ENCODE results near the gene STK32B. TPM values are rescaled to one million over a fixed set of nuclear protein-coding genes. Genes with fewer than 3 reads are reported as not detected.
A peak's percentile ranks its signal among the peaks of the same experiment; 100 is the strongest.
"Not testable (repeated sequence)": the region's sequence is repeated elsewhere in the genome, so short reads cannot be mapped to it uniquely, and the experiment has no call there.

The STK32B gene
- polyA plus RNA-seq (2013), result 0.51 and 0.68 TPM in 2 replicates

GRCh38 chr4:5051278-5052203, at the start of gene STK32B:
STK32B (plus strand) TSS chr4:5051480.
- H2AK5ac ChIP-seq (ENCODE audit: low read length), result no peak within 1 kb of the TSS
- no peak within 1 kb of the TSS for H2BK12ac ChIP-seq (ENCODE audit: low read length)
- H4K91ac ChIP-seq (ENCODE audit: low read depth, low read length), result no peak within 1 kb of the TSS
- H4K8ac ChIP-seq (ENCODE audit: low read depth, low read length), result no peak within 1 kb of the TSS
- H3K4me2 ChIP-seq (ENCODE audit: low read length), result peak within 1 kb of the TSS; percentile 58
- H3K27me3 ChIP-seq (ENCODE audit: insufficient read depth, low read length), result peaks cover 25% of the 10 kb centered on the region
- H3K9me3 ChIP-seq (ENCODE audit: insufficient read depth, low read depth, low read length), result no peaks in the 10 kb centered on the region
- H2AFZ ChIP-seq (ENCODE audit: insufficient read depth, low read length, poor library complexity), result peak within 1 kb of the TSS; percentile 17
- H3K18ac ChIP-seq (ENCODE audit: low read length), result no peak within 1 kb of the TSS
- no peaks in the 10 kb centered on the region for H3K79me1 ChIP-seq (ENCODE audit: low read length)
- no peaks in the 10 kb centered on the region for H3K79me2 ChIP-seq (ENCODE audit: control insufficient read depth, insufficient read depth, low read length, poor library complexity)
- H2BK120ac ChIP-seq (ENCODE audit: insufficient read depth, low read length, poor library complexity), result no peak within 1 kb of the TSS
- H3K9ac ChIP-seq (ENCODE audit: low read length), result no peak within 1 kb of the TSS
- H4K12ac ChIP-seq (ENCODE audit: low read depth, low read length), result no peak within 1 kb of the TSS
- H3K4me1 ChIP-seq (ENCODE audit: control insufficient read depth in 1 of 2, insufficient read depth in 2 of 2, low read length in 2 of 2), result peaks cover 7 to 9% of the 10 kb centered on the region in 2 experiments
- no CpG with 5 or more reads among the region's 103 CpGs for WGBS (ENCODE audit: extremely low coverage, insufficient coverage, insufficient read length)
- H3K27ac ChIP-seq (ENCODE audit: low read depth, low read length), result no peak within 1 kb of the TSS
- H3K36me3 ChIP-seq (ENCODE audit: control insufficient read depth in 1 of 2, insufficient read depth in 2 of 2, low read length in 2 of 2), result no peaks in the 10 kb centered on the region
- no peak within 1 kb of the TSS for H3K23ac ChIP-seq (ENCODE audit: low read length)
- no peak within 1 kb of the TSS for H3K4ac ChIP-seq (ENCODE audit: low read depth, low read length)
- H3K4me3 ChIP-seq (ENCODE audit: low read depth, low read length), result peak within 1 kb of the TSS; percentile 65
- DNase-seq, result no peak
- no peak within 1 kb of the TSS for H2BK5ac ChIP-seq (ENCODE audit: low read depth, low read length, poor library complexity)
- no peak within 1 kb of the TSS for H3K14ac ChIP-seq (ENCODE audit: low read length)

- not testable (repeated sequence) for H3K4me1 ChIP-seq (ENCODE audit: control insufficient read depth in 1 of 2, insufficient read depth in 2 of 2, low read length in 2 of 2); DNase-seq
These were observed 49.6 kb upstream of the STK32B start for GRCh38 chr4:5001641-5002040.

GRCh38 chr4:5003372-5003857, 47.9 kb upstream of the STK32B start:
- DNase-seq, result no peak
- H2BK5ac ChIP-seq (ENCODE audit: low read depth, low read length, poor library complexity), result no peak overlapping the region
- H3K9me3 ChIP-seq (ENCODE audit: insufficient read depth, low read depth, low read length), result no peaks in the 10 kb centered on the region
- H3K4ac ChIP-seq (ENCODE audit: low read depth, low read length), result no peak overlapping the region
- H4K12ac ChIP-seq (ENCODE audit: low read depth, low read length), result no peak overlapping the region
- H3K27ac ChIP-seq (ENCODE audit: low read depth, low read length), result no peak overlapping the region
- no peak overlapping the region for H3K4me2 ChIP-seq (ENCODE audit: low read length)
- no peaks in the 10 kb centered on the region for H3K79me2 ChIP-seq (ENCODE audit: control insufficient read depth, insufficient read depth, low read length, poor library complexity)
- H3K23ac ChIP-seq (ENCODE audit: low read length), result no peak overlapping the region
- H4K91ac ChIP-seq (ENCODE audit: low read depth, low read length), result no peak overlapping the region
- no peak overlapping the region for H3K18ac ChIP-seq (ENCODE audit: low read length)
- no CpG with 5 or more reads among the region's 9 CpGs for WGBS (ENCODE audit: extremely low coverage, insufficient coverage, insufficient read length)
- no peaks in the 10 kb centered on the region for H3K4me1 ChIP-seq (ENCODE audit: control insufficient read depth in 1 of 2, insufficient read depth in 2 of 2, low read length in 2 of 2)
- no peak overlapping the region for H2BK120ac ChIP-seq (ENCODE audit: insufficient read depth, low read length, poor library complexity)
- H3K9ac ChIP-seq (ENCODE audit: low read length), result no peak overlapping the region
- no peak overlapping the region for H3K4me3 ChIP-seq (ENCODE audit: low read depth, low read length)
- H3K79me1 ChIP-seq (ENCODE audit: low read length), result no peaks in the 10 kb centered on the region
- no peaks in the 10 kb centered on the region for H3K27me3 ChIP-seq (ENCODE audit: insufficient read depth, low read length)
- no peak overlapping the region for H4K8ac ChIP-seq (ENCODE audit: low read depth, low read length)
- H3K36me3 ChIP-seq (ENCODE audit: control insufficient read depth in 1 of 2, insufficient read depth in 2 of 2, low read length in 2 of 2), result no peaks in the 10 kb centered on the region
- H2AK5ac ChIP-seq (ENCODE audit: low read length), result no peak overlapping the region
- no peak overlapping the region for H2AFZ ChIP-seq (ENCODE audit: insufficient read depth, low read length, poor library complexity)
- no peak overlapping the region for H2BK12ac ChIP-seq (ENCODE audit: low read length)
- H3K14ac ChIP-seq (ENCODE audit: low read length), result no peak overlapping the region

More at GRCh38 chr4:5001641-5002040, 49.6 kb upstream of the STK32B start:
- H3K4me2 ChIP-seq (ENCODE audit: low read length); H3K9me3 ChIP-seq (ENCODE audit: insufficient read depth, low read depth, low read length); H3K36me3 ChIP-seq (ENCODE audit: control insufficient read depth in 1 of 2, insufficient read depth in 2 of 2, low read length in 2 of 2); H3K79me1 ChIP-seq (ENCODE audit: low read length); H3K79me2 ChIP-seq (ENCODE audit: control insufficient read depth, insufficient read depth, low read length, poor library complexity); H3K4me3 ChIP-seq (ENCODE audit: low read depth, low read length); H2BK12ac ChIP-seq (ENCODE audit: low read length); H3K18ac ChIP-seq (ENCODE audit: low read length); H4K12ac ChIP-seq (ENCODE audit: low read depth, low read length); H4K8ac ChIP-seq (ENCODE audit: low read depth, low read length); H3K27ac ChIP-seq (ENCODE audit: low read depth, low read length); H4K91ac ChIP-seq (ENCODE audit: low read depth, low read length); H3K14ac ChIP-seq (ENCODE audit: low read length); H2AK5ac ChIP-seq (ENCODE audit: low read length); H2AFZ ChIP-seq (ENCODE audit: insufficient read depth, low read length, poor library complexity); H3K4ac ChIP-seq (ENCODE audit: low read depth, low read length); H2BK5ac ChIP-seq (ENCODE audit: low read depth, low read length, poor library complexity); H3K9ac ChIP-seq (ENCODE audit: low read length); H2BK120ac ChIP-seq (ENCODE audit: insufficient read depth, low read length, poor library complexity); H3K27me3 ChIP-seq (ENCODE audit: insufficient read depth, low read length); H3K23ac ChIP-seq (ENCODE audit: low read length): not testable (repeated sequence)
- no CpG with 5 or more reads among the region's 6 CpGs for WGBS (ENCODE audit: extremely low coverage, insufficient coverage, insufficient read length)

GRCh38 chr4:5003918-5004317, 47.4 kb upstream of the STK32B start:
- Histone ChIP-seq H3K4me2 (ENCODE audit: low read length) (no peak overlapping the region), H3K4me3 (ENCODE audit: low read depth, low read length) (no peak overlapping the region), H3K4ac (ENCODE audit: low read depth, low read length) (no peak overlapping the region), H3K79me2 (ENCODE audit: control insufficient read depth, insufficient read depth, low read length, poor library complexity) (no peaks in the 10 kb centered on the region), H3K9ac (ENCODE audit: low read length) (no peak overlapping the region), H3K18ac (ENCODE audit: low read length) (no peak overlapping the region), H3K4me1 (ENCODE audit: control insufficient read depth in 1 of 2, insufficient read depth in 2 of 2, low read length in 2 of 2) (no peaks in the 10 kb centered on the region), H2AFZ (ENCODE audit: insufficient read depth, low read length, poor library complexity) (no peak overlapping the region), H2BK12ac (ENCODE audit: low read length) (no peak overlapping the region), H4K91ac (ENCODE audit: low read depth, low read length) (no peak overlapping the region), H3K9me3 (ENCODE audit: insufficient read depth, low read depth, low read length) (no peaks in the 10 kb centered on the region), H2BK120ac (ENCODE audit: insufficient read depth, low read length, poor library complexity) (no peak overlapping the region), H3K27ac (ENCODE audit: low read depth, low read length) (no peak overlapping the region), H3K79me1 (ENCODE audit: low read length) (no peaks in the 10 kb centered on the region), H3K14ac (ENCODE audit: low read length) (no peak overlapping the region), H2BK5ac (ENCODE audit: low read depth, low read length, poor library complexity) (no peak overlapping the region), H4K12ac (ENCODE audit: low read depth, low read length) (no peak overlapping the region), H3K27me3 (ENCODE audit: insufficient read depth, low read length) (no peaks in the 10 kb centered on the region), H4K8ac (ENCODE audit: low read depth, low read length) (no peak overlapping the region), H3K36me3 (ENCODE audit: control insufficient read depth in 1 of 2, insufficient read depth in 2 of 2, low read length in 2 of 2) (no peaks in the 10 kb centered on the region), H3K23ac (ENCODE audit: low read length) (no peak overlapping the region), H2AK5ac (ENCODE audit: low read length) (no peak overlapping the region)
- no CpG with 5 or more reads among the region's 3 CpGs for WGBS (ENCODE audit: extremely low coverage, insufficient coverage, insufficient read length)
- no peak for DNase-seq
